Amniotic epithelial cell (primary cell): ENCODE data around the gene KRT74.

Source experiments
- DNase-seq: peaks from one replicate; pipeline ENCODE4 v3.0.0-alpha.2; 2010; ENCODE audit warnings: low read depth

KRT74 gene

GRCh38 chr12:52573743-52574142 is at the start of gene KRT74:
KRT74 (minus strand) TSS chr12:52573843; CDS start chr12:52573777, 66 bp downstream.
- DNase-seq: no peak

- DNase-seq: no peak
Observed at GRCh38 chr12:52622349-52622748, 48.7 kb upstream of the KRT74 start.

- DNase-seq: no peak
Observed at GRCh38 chr12:52618866-52619265, 45.2 kb upstream of the KRT74 start.

GRCh38 chr12:52618216-52618615 is 44.6 kb upstream of the KRT74 start, which contains the start of gene KRT73:
KRT73 (minus strand) TSS chr12:52618559; CDS start chr12:52618524, 35 bp downstream.
- no peak for DNase-seq

- no peak for DNase-seq
Observed at GRCh38 chr12:52617403-52617785, 43.8 kb upstream of the KRT74 start.

GRCh38 chr12:52616680-52617402 is 43.2 kb upstream of the KRT74 start:
- DNase-seq: no peak

GRCh38 chr12:52615912-52616311 is 42.3 kb upstream of the KRT74 start:
- no peak for DNase-seq

- DNase-seq: peak; percentile 20
Observed at GRCh38 chr12:52615208-52615868, 41.7 kb upstream of the KRT74 start.

- no peak for DNase-seq
Observed at GRCh38 chr12:52614381-52615207, 41.0 kb upstream of the KRT74 start.

GRCh38 chr12:52613384-52614030 is 39.9 kb upstream of the KRT74 start:
- DNase-seq: no peak

- no peak for DNase-seq
Observed at GRCh38 chr12:52612431-52613383, 39.1 kb upstream of the KRT74 start.

- DNase-seq: no peak
Observed at GRCh38 chr12:52611080-52611468, 37.4 kb upstream of the KRT74 start.

GRCh38 chr12:52608826-52609630 is 35.4 kb upstream of the KRT74 start:
- DNase-seq: no peak

GRCh38 chr12:52608161-52608560 is 34.5 kb upstream of the KRT74 start:
- DNase-seq: no peak

GRCh38 chr12:52607314-52607713 is 33.7 kb upstream of the KRT74 start:
- DNase-seq: no peak

GRCh38 chr12:52606581-52607218 is 33.1 kb upstream of the KRT74 start:
- DNase-seq: no peak

GRCh38 chr12:52606096-52606495 is 32.5 kb upstream of the KRT74 start:
- no peak for DNase-seq

- no peak for DNase-seq
Observed at GRCh38 chr12:52605542-52605941, 31.9 kb upstream of the KRT74 start.

- no peak for DNase-seq
Observed at GRCh38 chr12:52604859-52605258, 31.2 kb upstream of the KRT74 start.

- no peak for DNase-seq
Observed at GRCh38 chr12:52603314-52603713, 29.7 kb upstream of the KRT74 start.
